Umbilical cord (tissue), 2 donors: Measurements from ENCODE around the gene STAC2. TPM values are rescaled to one million over a fixed set of nuclear protein-coding genes. Genes with fewer than 3 reads are reported as not detected.
"Not testable (repeated sequence)": the region's sequence is repeated elsewhere in the genome, so short reads cannot be mapped to it uniquely, and the experiment has no call there.

Experiments
- DNase-seq: peaks from one replicate; pipeline ENCODE4 v3.0.0-alpha.2; 2015; ENCODE audit warnings: low spot score
- total RNA-seq: library from RNA; depleted of rRNA; stranded (reverse); fragments of >200 nt; gene quantifications from one replicate; pipeline ENCODE4 v1.2.3, GENCODE V29; 2014; ENCODE audit warnings: low replicate concordance; ENCODE audit not compliant: insufficient read depth

Gene STAC2
- total RNA-seq, 1 donor from 2014 or later = 0.24 TPM

DNA sequence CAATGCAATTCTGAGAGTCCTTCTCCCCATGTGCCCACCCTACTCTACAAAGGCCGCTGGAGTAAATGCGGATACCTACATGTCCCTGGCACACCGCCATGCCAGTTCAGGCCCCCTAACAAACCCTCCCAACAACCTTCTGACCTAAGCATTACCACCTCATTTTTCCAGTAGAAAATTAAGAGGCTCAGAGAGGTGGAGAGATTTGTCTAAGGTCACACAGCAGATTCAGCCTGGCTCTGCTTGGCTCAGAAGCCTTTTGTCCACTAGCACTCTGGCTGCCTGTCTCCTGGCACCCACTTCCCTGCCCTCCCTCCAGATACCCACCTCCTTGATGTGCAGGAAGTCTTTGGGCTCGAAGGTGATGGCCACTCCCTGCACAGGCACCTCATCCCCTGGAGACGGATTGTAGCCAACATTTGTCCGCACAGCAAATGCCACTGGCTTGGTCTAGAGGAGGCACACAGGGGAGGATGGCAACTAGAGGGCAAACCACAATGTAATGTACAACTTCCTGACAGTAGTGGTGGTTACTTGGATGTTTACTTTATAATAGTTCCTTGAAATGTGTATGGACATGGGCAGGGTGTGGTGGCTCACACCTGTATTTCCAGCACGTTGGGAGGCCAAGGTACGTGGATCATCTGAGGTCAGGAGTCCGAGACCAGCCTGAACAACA lies 38.5 kb downstream of the STAC2 start:
- no peak for DNase-seq

DNA sequence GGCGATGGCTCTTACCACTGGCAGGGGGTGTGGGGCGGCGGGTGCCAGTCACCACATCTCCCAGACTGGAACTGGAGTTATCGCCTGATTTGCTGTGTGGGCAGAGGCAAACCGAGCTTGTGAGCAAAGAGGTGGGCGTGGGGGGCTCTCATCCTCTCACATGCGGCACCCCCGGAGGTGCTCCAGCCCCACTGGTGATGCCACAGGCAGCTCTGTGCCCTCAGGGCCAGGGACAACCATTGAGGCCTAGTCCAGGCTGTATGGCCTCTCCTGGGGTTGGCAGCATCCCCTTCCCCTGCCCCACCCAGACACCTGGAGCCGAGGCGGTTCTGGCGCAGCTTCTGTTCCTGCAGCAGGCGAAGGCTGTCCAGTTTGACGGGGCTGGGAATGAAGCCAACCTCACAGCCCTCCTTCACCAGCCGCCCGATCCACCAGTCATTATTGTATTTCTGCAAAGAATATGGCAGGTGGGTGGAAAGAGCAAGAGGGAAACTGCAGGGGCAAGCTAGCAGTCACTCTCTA lies 39.2 kb downstream of the STAC2 start:
- no peak for DNase-seq

DNA sequence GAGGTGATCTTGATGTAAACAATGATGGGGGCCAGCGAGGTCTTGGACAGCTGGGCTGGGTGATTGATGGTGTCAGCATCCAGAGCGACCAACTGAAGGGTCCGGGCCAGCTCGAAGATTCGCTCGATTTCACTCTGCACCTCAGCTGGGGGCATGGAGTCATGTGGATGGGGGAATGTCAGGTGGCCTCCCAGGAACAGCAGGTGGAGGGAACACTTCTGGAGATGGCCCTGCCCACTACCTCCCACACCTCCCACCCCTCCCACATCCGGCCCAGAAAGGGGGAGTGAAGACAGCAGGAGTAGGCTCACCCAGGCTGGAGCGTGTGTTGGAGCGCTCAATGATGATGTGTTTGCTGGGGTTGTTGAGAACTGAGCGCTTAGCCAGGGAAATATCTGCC lies 42.0 kb downstream of the STAC2 start:
- no peak for DNase-seq

DNA sequence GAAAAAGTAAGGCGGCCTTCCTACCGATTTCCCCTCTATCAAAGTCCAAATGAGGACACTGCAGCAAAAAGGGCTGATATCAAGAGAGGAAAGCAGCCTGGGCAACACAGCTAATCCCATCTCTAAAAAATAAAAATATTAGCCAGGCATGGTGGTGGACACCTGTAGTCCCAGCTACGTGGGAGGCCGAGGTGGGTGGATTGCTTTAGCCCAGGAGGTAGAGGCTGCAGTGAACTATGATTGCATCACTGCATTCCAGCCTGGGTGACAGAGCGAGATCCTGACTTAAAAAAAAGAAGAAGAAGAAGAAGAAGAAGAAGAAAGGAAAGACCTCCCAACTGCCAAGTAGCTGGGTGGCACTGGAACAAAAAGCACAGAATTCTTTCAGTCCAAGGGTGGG lies 42.7 kb downstream of the STAC2 start:
- DNase-seq = no peak

DNA sequence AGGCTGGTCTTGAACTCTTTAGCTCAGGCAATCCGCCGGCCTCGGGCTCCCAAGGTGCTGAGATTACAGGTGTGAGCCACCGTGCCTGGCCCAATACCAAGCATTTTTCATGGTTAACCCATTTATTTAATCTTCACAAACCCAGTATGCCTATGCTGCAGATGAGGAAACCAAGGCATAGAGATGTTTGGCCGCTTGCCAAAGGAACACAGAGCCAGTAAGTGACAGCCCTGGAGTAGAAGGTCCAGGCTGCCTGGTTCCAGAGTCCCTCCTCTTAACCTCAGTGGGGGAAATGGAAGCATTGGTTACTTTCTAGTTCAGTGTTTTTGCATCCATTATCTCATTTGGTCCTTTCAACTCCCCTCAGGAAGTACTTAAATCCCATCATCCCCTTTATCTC lies 44.4 kb downstream of the STAC2 start:
- DNase-seq = no peak

DNA sequence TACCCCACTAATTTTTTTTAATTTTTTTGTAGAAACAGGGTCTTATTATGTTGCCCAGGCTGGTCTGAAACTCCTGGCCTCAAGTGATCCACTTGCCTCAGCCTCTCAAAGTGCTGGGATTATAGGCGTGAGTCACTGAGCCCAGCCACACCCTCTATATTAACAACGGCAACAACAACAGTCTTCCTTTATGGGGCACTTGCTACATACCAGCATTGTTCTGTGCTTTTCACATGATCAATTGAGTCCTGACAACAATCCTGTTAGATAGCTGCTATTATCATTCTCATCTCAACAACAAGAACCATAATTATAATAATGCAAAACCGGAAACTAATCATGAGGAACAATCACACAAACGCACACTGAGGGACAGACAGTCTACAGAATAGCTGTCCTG lies 47.2 kb downstream of the STAC2 start:
- no peak for DNase-seq

DNA sequence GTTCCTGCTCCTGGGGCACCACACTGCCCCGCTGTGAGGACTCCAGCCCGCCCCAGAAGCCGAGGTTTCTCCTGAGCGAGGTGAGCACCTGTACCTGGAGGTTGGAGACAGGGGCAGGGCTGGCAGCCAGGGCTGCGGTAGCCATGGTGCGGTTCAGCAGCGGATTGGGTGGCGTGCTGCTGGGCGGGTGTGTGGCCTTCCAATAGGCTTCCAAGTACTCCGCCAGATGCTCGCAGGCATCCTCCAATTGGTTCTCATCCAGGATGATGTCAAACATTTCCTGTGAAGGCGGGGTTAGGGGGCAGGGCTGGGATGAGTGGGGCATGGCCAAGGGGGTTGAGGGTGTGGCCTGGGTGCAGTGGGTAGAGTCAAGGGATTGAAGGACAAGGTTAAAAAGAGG lies 48.5 kb downstream of the STAC2 start:
- peak; percentile 45 for DNase-seq

DNA sequence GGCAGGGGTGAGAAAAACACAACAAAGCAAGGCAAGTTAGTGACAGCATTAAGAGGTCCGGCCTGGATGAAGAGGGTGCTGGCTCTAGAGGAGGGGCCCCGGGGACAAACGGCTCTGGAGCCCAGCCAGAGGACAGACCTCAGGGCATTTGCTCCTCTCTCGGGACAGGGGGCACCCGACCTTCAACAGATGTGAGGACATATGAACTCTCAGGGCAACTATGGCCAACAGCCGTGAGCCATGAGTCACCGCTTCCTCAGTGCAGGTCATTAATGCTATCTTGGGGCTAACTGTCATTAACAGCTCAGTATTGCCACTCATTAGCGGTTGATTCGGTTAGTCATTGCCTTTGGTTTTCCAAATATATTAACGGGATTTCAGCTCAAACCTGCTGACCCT lies 50.1 kb downstream of the STAC2 start:
- DNase-seq = no peak

DNA sequence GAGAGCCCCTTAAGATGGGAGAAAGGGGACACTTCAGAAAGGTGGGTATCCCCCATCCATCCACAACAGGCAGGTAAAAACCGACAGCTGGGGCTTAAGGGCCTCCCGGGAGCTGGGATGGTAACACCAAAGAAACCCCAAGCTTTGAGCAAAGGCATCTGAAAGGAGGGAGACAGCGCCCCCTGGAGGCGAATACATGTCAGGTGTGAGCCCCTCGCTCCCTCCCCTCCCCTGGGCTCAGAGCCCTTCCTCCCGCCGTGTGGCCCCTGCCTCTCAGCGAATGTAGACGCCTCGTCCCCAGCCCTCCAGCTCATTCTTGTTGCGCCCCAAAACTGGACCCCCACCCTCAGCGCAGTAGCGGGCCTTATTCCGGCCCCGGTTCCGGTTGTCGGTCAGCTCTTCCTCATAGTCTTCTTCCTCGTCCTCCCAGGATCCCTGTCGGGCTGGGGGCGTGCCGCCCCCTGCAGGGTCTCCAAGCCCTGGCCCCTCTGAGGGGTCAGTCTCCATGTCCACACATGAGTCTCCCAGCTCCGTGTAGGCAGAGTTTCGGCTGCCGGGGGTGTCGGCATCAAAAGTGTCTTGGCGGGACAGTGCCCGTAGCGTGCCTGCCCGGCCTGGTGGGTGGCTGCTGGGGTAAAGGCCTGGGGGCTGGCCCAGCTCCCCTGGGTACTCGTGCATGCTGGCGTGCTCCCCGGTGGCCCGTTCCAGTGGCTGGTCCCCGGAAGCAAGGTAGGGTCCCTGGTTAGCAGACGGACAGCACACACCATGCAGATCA lies 50.6 kb downstream of the STAC2 start:
- DNase-seq = peak; percentile 71

DNA sequence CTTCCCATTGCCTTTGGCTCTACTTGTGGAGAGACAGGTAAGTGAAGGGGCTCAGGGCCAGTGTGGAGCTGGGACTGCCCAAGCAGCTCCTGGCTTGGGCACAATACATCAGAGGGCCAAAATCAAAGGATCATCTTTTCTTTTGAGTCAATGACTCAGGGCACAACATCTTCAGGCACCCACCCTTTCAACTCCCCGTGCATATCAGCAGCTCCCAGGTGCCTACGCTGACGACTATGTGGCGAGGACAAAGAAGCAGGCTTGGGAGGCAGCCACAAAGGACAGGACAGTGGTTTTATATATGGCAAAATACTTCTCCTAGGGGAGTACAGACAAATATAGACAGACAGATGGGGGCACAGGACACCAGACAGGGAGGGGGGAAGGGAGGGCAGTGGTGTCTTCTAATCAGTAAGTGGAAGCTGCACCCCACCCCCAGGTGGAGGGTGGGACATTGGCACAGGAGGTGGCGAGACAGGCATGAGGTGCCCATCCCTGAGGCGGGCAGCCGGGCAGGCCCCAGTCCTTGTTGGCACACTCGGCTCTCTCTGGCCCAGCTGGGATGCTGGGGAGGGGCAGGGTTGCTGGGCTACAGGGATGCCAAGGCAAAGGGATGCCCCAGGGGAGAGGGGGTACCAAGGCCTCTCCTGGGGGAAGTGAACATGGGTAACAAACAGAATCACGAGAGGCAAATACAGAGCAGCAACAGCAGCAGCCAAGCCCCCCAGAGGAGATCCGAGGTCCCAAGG lies 52.0 kb downstream of the STAC2 start:
- DNase-seq = no peak

DNA sequence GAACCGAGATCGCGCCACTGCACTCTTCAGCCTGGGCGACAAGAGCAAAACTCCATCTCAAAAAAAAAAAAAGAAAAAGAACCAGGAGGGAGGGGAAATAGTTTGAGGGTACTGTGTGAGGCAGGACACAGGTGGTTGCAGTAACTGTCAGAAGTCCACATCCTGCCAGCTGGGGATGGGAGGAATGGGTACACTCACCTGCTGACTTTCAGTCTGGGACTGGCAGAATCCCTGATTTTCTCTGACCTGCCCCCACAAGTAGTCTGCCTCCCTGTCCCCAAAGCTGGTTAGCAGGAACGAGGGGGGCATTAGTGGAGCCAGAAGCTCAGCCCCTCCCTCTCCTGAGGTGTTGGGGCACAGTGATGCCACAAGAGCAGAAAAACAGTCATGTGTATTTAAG lies 52.7 kb downstream of the STAC2 start:
- DNase-seq = no peak

DNA sequence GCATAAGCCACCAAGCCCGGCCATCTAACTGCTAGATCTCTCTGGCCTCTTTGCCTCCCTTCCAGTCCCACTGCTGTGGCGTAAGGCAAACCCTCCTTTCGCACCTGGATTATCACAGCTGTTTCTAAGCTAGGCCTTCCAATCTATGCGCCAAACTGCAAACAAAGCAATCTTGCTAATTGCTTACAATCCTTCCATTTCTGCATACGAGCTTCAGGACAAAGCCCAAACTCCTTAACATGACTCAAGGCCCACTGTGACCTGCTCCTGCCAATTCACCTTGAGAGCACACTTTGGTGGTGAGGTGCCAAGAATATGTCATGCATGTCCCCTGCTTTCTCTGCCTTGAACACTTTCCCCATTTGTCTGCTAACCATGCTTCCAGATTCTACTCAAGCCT lies 53.8 kb downstream of the STAC2 start:
- no peak for DNase-seq

DNA sequence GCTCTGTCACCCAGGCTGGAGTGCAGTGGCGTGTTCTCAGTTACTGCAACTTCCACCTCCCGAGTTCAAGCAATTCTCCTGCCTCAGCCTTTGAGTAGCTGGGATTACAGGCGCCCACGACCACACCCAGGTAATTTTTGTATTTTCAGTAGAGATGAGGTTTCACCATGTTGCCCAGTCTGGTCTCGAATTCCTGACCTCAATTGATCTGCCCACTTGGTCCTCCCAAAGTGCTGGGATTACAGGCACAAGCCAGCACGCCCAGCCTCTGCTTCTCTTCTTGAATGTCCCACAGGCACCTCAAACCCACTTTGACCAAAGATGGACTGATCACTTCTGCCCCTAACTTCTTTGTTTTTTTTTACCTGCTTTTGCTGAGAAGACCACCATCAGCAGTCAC lies 55.2 kb downstream of the STAC2 start:
- DNase-seq = no peak

DNA sequence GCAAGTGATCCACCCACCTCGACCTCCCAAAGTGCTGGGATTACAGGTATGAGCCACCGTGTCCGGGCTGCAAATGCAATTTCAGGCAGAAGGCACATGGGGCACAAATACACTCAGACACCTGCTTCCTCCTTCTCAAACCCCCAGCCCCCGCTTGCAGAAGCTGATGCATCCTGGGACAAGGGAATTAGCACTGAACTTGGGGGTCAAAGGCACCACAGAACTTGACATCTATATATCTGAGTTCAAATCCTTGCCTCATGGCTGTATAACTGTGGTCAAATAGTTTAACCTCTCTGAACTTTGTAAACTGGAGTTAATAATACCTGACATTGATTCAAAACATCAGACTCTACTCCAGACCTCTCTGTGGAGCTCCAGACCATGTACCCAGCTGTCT lies 55.6 kb downstream of the STAC2 start:
- no peak for DNase-seq

DNA sequence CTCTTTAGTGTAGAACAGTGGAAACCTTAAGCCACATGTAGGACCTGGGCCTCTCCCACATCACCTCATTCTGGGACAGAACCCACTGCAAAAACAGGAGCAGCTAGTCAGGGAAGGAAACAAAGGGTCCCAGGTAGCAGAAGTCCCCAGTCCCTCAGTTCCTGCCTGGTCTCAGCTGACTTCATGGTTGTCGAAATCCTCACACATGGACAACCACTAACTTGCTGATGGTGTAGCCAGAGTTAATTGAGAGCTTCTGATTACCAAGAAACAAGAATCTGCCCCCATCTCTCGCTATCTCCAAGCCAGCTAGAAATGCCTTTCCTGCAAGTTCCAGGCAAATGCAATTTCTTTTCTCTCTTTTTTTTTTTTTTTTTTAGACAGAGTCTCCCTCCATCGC lies 56.2 kb downstream of the STAC2 start:
- no peak for DNase-seq

DNA sequence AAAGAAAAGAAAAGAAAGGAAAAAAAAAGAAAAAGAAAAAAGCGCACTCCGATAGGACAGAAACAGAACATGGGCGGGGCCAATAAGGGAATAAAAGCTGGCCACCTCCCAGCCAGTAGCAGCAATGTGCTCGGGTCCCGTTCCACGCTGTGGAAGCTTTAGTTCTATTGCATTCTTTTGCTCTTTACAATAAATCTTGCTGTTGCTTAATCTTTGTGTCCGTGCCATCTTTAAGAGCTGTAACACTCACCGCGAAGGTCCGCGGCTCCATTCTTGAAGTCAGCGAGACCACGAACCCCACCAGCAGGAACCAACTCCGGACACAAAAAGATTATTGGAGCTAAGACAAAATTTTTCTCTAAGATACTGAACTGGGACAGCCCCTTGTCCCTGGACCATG lies 56.6 kb downstream of the STAC2 start:
- DNase-seq = no peak

DNA sequence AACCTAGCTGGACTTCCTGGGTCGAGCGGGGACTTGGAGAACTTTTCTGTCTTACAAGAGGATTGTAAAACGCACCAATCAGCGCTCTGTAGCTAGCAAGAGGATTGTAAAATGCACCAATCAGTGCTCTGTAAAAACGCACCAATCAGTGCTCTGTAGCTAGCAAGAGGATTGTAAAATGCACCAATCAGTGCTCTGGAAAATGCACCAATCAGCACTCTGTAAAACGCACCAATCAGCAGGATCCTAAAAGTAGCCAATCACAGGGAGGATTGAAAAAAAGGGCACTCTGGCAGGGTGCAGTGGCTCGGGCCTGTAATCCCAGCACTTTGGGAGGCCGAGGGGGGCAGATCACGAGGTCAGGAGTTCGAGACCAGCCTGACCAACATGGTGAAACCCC lies 57.2 kb downstream of the STAC2 start:
- not testable (repeated sequence) for DNase-seq

DNA sequence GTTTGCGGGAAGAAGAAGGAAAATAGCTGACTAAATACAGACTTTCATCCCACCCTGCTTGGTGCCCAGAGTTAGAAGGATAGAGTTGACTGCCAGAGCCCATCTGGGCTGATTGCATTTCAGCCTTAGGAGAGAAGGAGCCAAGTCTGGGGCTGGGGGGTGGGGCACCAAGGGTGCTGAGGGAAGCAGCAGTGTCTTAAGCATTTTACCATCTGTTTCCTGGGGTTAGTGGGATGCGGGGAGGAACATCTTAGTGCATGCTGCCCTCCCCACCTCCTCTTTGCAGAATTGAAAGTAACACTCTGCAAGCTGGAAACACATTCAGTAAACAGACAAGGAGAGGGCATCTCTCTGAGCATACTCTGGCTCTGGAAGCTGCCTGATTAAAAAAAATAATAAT lies 58.3 kb downstream of the STAC2 start:
- peak; percentile 80 for DNase-seq

DNA sequence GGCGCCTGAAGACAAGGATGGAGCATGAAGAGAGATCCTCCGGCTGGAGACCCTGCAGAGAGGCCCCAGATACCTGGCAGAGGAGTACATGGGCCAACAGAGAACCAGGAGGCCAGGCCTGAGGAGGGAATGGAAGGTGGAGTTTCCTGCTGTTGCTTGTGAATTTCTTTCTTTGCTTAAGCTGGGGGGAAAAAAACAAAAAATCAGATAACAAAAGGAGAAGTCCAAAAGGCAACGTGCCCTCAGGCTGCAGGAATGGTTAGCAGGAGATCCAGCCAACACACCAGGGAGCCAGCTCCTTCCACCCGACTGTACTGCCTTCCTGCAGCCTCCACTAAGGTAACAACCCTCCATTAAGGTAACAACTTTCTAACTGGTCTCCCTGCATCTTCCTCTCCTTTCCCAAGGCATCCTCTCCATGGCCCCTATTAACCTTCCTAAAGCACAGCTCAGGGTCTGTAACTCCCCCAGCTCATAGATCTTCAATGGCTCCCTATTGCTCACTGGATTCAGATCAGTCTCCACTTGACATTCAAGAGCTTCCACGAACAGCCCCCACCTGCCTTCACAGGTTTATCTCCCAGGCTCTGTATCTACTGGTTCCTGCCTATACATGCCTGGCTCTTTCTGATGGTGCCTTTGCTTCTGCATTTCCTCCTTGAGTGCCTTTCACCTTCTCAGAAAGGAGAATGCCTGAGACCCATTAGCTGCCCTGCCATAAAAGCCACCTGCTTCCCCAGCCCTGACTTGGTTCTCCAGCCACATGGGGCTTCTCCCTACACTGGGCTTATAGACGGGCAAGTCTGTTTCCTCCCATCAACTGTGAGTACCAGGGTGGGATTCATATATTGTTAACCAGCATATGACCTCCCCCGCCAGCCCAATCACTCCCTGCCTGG lies 59.1 kb downstream of the STAC2 start:
- no peak for DNase-seq

DNA sequence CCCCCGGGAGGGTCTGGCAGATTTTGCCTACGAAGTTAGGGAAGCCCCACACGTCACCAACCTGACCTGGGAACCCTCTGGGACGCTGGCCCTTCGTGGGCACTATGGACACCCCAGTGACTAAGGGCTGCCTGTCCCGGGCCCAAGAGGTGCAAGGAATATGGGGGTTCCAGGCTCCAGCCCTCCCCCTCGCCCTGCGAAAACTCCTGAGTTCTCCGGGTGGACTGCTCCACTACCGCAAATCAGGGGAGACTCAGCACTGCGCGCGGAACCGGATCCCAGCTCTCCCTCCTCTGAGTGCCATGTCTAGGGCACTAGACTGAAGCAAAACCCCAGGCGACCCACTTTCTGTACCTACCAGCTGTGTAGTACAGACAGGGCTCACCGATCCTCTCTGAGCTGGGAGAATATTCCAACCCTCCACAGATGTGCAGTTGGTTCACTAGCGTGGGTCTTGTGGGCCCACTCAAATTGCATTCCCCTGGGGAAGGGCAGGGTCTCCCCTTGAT lies 59.9 kb downstream of the STAC2 start, which contains the start of gene ARL5C:
ARL5C (minus strand) TSS at position 321 of the 509 bp plus-strand sequence. CDS start 401 bp downstream, outside the sequence.
- DNase-seq = no peak
